ENCODE data around the gene TOM1L2.

Gene TOM1L2

DNA sequence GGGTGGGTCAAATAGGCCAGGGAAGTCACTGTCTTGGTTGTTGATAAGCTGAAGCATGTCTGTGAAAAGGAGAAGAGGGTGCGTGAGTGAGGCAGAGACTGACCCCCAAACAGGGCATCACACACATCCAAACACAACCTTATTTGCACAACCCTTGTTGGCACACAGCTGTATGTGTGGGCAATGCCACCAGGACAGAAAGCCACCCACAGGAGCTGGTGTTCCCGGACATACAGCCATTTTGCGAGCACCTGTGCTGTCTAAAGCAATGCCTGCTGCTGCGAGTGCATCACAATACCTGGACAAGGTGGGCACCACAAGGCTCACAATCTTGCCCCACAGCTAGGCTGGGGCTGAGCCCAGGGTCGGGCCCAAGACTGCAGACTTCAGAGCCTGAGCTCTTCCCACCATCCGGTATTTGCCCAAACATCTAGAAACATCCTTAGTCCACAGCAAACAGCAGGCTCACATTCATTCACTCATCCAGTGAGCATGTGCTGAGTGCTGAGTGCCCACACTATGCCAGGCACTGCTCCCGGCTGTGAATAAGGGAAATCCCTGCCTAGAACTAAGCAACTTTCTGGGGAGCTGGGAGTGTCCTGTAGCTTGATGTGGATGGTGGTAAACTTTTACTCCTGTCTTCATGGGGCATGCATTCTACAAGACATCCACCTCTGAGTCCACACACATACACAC, 151.6 kb downstream of the TOM1L2 start:
- DNase-seq (ENCODE audit: low spot score) = no peak
- in situ Hi-C loops (cut with MboI; ENCODE audit: low pct_unique_long_range_greater_than_20kb, low sequenced_read_pairs, unreplicated experiment) = no loop called here
- no peak for TF ChIP-seq CTCF (IDR thresholded peaks at IDR 0.05; ENCODE audit: extremely low read depth, insufficient read depth, missing control alignments)

GRCh38 chr17:17820046-17820445, 152.2 kb downstream of the TOM1L2 start:
- no peak for TF ChIP-seq CTCF (IDR thresholded peaks at IDR 0.05; ENCODE audit: extremely low read depth, insufficient read depth, missing control alignments)
- no peak for DNase-seq (ENCODE audit: low spot score)
- in situ Hi-C loops (cut with MboI; ENCODE audit: low pct_unique_long_range_greater_than_20kb, low sequenced_read_pairs, unreplicated experiment) = no loop called here

DNA sequence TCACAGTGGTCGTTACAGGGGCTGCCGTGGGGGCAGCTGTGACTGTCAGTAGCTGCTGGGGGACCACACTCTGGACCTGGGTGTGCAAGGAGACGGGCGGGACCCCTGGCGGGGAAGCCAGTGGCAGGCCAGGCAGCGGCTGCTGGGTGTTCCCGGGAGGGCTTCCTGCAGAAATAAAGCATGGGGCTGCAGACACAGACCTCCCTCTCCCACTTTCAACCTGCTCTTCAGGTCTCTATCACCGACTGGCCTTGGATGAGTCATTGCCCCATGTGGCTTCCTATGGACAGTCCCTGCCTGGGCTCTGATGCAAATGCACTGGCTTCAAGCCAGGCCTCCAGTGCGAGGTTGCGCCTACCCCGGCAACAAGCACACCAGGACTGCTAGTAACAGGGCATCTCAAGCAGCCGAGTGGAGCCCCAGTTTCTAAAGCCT, 152.6 kb downstream of the TOM1L2 start:
- DNase-seq (ENCODE audit: low spot score) = peak; percentile 93
- in situ Hi-C loops (cut with MboI; ENCODE audit: low pct_unique_long_range_greater_than_20kb, low sequenced_read_pairs, unreplicated experiment) = no loop called here
- TF ChIP-seq CTCF (IDR thresholded peaks at IDR 0.05; ENCODE audit: extremely low read depth, insufficient read depth, missing control alignments) = no peak

- no peak for TF ChIP-seq CTCF (IDR thresholded peaks at IDR 0.05; ENCODE audit: extremely low read depth, insufficient read depth, missing control alignments)
Measured at GRCh38 chr17:17819111-17819510, 153.1 kb downstream of the TOM1L2 start.

GRCh38 chr17:17818088-17818526, 154.1 kb downstream of the TOM1L2 start:
- in situ Hi-C loops (cut with MboI; ENCODE audit: low pct_unique_long_range_greater_than_20kb, low sequenced_read_pairs, unreplicated experiment) = no loop called here
- no peak for TF ChIP-seq CTCF (IDR thresholded peaks at IDR 0.05; ENCODE audit: extremely low read depth, insufficient read depth, missing control alignments)
- DNase-seq (ENCODE audit: low spot score) = no peak

More at GRCh38 chr17:17819111-17819510, 153.1 kb downstream of the TOM1L2 start:
- in situ Hi-C loops (cut with MboI; ENCODE audit: low pct_unique_long_range_greater_than_20kb, low sequenced_read_pairs, unreplicated experiment) = no loop called here
- DNase-seq (ENCODE audit: low spot score) = no peak

- DNase-seq (ENCODE audit: low spot score) = no peak
- in situ Hi-C loops (cut with MboI; ENCODE audit: low pct_unique_long_range_greater_than_20kb, low sequenced_read_pairs, unreplicated experiment) = no loop called here
Measured at GRCh38 chr17:17817552-17817947, 154.7 kb downstream of the TOM1L2 start.

More at GRCh38 chr17:17817552-17817947, 154.7 kb downstream of the TOM1L2 start:
- TF ChIP-seq CTCF (IDR thresholded peaks at IDR 0.05; ENCODE audit: extremely low read depth, insufficient read depth, missing control alignments) = no peak
